ENCODE measurements around the gene SEC16A. TPM values are rescaled to one million over a fixed set of nuclear protein-coding genes. Genes with fewer than 3 reads are reported as not detected.

Gene SEC16A
- total and polyA plus RNA-seq, 3 experiments from 2014 or later = 42.9 to 78.0 (median 75.5) TPM

GRCh38 chr9:136460772-136461325, 22.0 kb downstream of the SEC16A start:
- ChIA-PET POLR2A (interaction anchor here (0.5 kb wide), 1 partner anchor 12 kb away, joined by 3 read pairs; no protein-coding TSS in a partner anchor), CTCF (interaction anchor here (0.8 kb wide), 1 partner anchor 11 kb away, joined by 3 read pairs; no protein-coding TSS in a partner anchor)
- Mint-ChIP-seq H3K36me3 (peaks cover 4 to 91% (median 14%) of the 10 kb centered on the region in 3 donors), H3K27ac (no peak overlapping the region), H3K9me3 (no peaks in the 10 kb centered on the region), H3K27me3 (no peaks in the 10 kb centered on the region), H3K4me1 (no peaks in the 10 kb centered on the region), H3K4me3 (no peak overlapping the region)
- no peak for DNase-seq
- Histone ChIP-seq H3K4me3 (ENCODE audit: low read length) (no peak overlapping the region), H3K27ac (ENCODE audit: low read depth, low read length) (no peak overlapping the region), H3K9me3 (ENCODE audit: low read length) (no peaks in the 10 kb centered on the region), H3K27me3 (ENCODE audit: insufficient read depth, low read length, poor library complexity, severe bottlenecking) (no peaks in the 10 kb centered on the region), H3K4me1 (ENCODE audit: insufficient read depth, low read length) (no peaks in the 10 kb centered on the region), H3K36me3 (ENCODE audit: insufficient read depth, low read length) (peaks cover 75% of the 10 kb centered on the region)

- no peaks in the 10 kb centered on the region for H3K9me3 ChIP-seq (ENCODE audit: low read length)
- no peaks in the 10 kb centered on the region for H3K27me3 Mint-ChIP-seq
- H3K4me3 Mint-ChIP-seq = no peak overlapping the region
- H3K4me1 Mint-ChIP-seq = no peaks in the 10 kb centered on the region
- H3K27ac ChIP-seq (ENCODE audit: low read depth, low read length) = no peak overlapping the region
- H3K36me3 Mint-ChIP-seq = peaks cover 4 to 88% (median 13%) of the 10 kb centered on the region in 3 donors
- H3K9me3 Mint-ChIP-seq = no peaks in the 10 kb centered on the region
- ChIA-PET CTCF (no interaction called here), POLR2A (no interaction called here)
- peak overlapping the region in 1 of 8 donors; percentile 54 for H3K27ac Mint-ChIP-seq
- peaks cover 77% of the 10 kb centered on the region for H3K36me3 ChIP-seq (ENCODE audit: insufficient read depth, low read length)
- DNase-seq = no peak
- H3K4me3 ChIP-seq (ENCODE audit: low read length) = no peak overlapping the region
- H3K27me3 ChIP-seq (ENCODE audit: insufficient read depth, low read length, poor library complexity, severe bottlenecking) = no peaks in the 10 kb centered on the region
- H3K4me1 ChIP-seq (ENCODE audit: insufficient read depth, low read length) = no peaks in the 10 kb centered on the region
Measured at GRCh38 chr9:136459425-136459824, 23.4 kb downstream of the SEC16A start.

GRCh38 chr9:136457326-136457725, 25.5 kb downstream of the SEC16A start:
- CTCF ChIA-PET = interaction anchor here (0.6 kb wide), 1 partner anchor 50 kb away, joined by 3 read pairs; no protein-coding TSS in a partner anchor
- Histone ChIP-seq H3K27ac (ENCODE audit: low read depth, low read length) (no peak overlapping the region), H3K4me1 (ENCODE audit: insufficient read depth, low read length) (no peaks in the 10 kb centered on the region), H3K4me3 (ENCODE audit: low read length) (no peak overlapping the region), H3K9me3 (ENCODE audit: low read length) (no peaks in the 10 kb centered on the region), H3K36me3 (ENCODE audit: insufficient read depth, low read length) (peaks cover 69% of the 10 kb centered on the region), H3K27me3 (ENCODE audit: insufficient read depth, low read length, poor library complexity, severe bottlenecking) (no peaks in the 10 kb centered on the region)
- POLR2A ChIA-PET = no interaction called here
- Mint-ChIP-seq H3K27ac (no peak overlapping the region), H3K9me3 (no peaks in the 10 kb centered on the region), H3K4me1 (peaks cover 0 to 1% (median 0%) of the 10 kb centered on the region in 3 donors), H3K4me3 (no peak overlapping the region), H3K36me3 (peaks cover 4 to 86% (median 16%) of the 10 kb centered on the region in 3 donors), H3K27me3 (no peaks in the 10 kb centered on the region)
- no peak for DNase-seq

- CTCF ChIA-PET = interaction anchor here (1.2 kb wide), 1 partner anchor 11 kb away, joined by 3 read pairs; no protein-coding TSS in a partner anchor
- H3K27ac Mint-ChIP-seq = peak overlapping the region in 1 of 8 donors; percentile 14
- H3K36me3 ChIP-seq (ENCODE audit: insufficient read depth, low read length) = peaks cover 71% of the 10 kb centered on the region
Measured at GRCh38 chr9:136456258-136456657, 26.6 kb downstream of the SEC16A start.

DNA sequence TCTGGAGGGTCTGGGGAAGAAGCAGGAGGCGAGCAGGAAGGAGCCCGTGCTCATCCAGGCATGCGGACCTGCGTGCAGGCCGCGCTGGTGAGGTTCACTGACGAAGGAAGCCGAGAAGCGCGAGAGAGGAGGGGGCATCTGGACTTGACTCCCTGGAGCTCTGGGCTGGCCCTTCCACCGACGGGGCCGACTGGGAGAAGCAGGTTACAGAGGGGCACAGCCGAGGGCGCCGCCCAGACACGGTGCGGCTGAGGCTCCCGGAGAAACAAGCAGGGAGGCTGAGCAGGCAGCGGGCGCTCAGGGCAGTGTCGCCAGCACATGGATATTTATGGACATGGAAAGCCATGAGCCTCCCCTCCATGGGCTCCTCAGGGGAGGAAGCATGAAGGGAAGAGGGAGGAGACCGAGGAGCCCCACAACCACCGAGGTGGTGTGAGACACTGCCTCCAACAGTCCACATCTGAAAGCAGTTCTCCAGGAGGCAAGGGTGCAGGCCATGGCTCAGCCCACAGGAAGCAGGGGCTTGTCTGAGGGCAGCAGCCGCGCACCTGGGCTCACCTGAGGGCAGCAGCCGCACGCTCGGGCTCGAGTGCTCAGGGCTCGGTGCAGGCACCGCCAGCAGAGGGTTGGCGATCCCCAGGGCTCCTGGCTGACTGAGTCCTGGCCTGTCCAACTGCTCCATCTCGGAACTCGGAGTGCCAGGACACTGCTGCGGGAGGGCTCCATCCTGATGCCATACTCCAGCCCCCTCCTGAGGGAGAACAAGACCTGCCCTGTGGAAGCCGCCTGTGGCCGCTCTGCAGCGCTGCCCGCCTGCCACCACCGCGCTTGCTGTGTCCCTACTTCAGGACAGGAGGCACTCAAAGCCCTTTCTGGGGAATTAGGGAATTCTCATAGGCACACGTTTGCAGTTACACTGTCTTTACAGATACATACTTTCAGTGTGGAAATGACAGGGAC, 27.5 kb downstream of the SEC16A start:
- Mint-ChIP-seq H3K27me3 (no peaks in the 10 kb centered on the region), H3K9me3 (no peaks in the 10 kb centered on the region), H3K27ac (peak overlapping the region in 1 of 8 donors; percentile 66), H3K4me3 (no peak overlapping the region), H3K36me3 (peaks cover 4 to 86% (median 13%) of the 10 kb centered on the region in 3 donors), H3K4me1 (peaks cover 0 to 1% (median 0%) of the 10 kb centered on the region in 3 donors)
- Histone ChIP-seq H3K4me3 (ENCODE audit: low read length) (no peak overlapping the region), H3K27me3 (ENCODE audit: insufficient read depth, low read length, poor library complexity, severe bottlenecking) (no peaks in the 10 kb centered on the region), H3K36me3 (ENCODE audit: insufficient read depth, low read length) (peaks cover 73% of the 10 kb centered on the region), H3K9me3 (ENCODE audit: low read length) (no peaks in the 10 kb centered on the region), H3K27ac (ENCODE audit: low read depth, low read length) (no peak overlapping the region), H3K4me1 (ENCODE audit: insufficient read depth, low read length) (no peaks in the 10 kb centered on the region)
- POLR2A ChIA-PET = no interaction called here
- CTCF ChIA-PET = interaction anchor here (1.2 kb wide), 1 partner anchor 10 kb away, joined by 3 read pairs; no protein-coding TSS in a partner anchor
- no peak for DNase-seq

More at GRCh38 chr9:136456258-136456657, 26.6 kb downstream of the SEC16A start:
- DNase-seq = no peak
- Mint-ChIP-seq H3K9me3 (no peaks in the 10 kb centered on the region), H3K36me3 (peaks cover 4 to 84% (median 12%) of the 10 kb centered on the region in 3 donors), H3K4me3 (peak overlapping the region in 1 of 7 donors; percentile 32), H3K27me3 (no peaks in the 10 kb centered on the region), H3K4me1 (peaks cover 0 to 1% (median 0%) of the 10 kb centered on the region in 3 donors)
- no peak overlapping the region for H3K27ac ChIP-seq (ENCODE audit: low read depth, low read length)
- no peak overlapping the region for H3K4me3 ChIP-seq (ENCODE audit: low read length)
- POLR2A ChIA-PET = no interaction called here
- no peaks in the 10 kb centered on the region for H3K4me1 ChIP-seq (ENCODE audit: insufficient read depth, low read length)
- H3K9me3 ChIP-seq (ENCODE audit: low read length) = no peaks in the 10 kb centered on the region
- H3K27me3 ChIP-seq (ENCODE audit: insufficient read depth, low read length, poor library complexity, severe bottlenecking) = no peaks in the 10 kb centered on the region

DNA sequence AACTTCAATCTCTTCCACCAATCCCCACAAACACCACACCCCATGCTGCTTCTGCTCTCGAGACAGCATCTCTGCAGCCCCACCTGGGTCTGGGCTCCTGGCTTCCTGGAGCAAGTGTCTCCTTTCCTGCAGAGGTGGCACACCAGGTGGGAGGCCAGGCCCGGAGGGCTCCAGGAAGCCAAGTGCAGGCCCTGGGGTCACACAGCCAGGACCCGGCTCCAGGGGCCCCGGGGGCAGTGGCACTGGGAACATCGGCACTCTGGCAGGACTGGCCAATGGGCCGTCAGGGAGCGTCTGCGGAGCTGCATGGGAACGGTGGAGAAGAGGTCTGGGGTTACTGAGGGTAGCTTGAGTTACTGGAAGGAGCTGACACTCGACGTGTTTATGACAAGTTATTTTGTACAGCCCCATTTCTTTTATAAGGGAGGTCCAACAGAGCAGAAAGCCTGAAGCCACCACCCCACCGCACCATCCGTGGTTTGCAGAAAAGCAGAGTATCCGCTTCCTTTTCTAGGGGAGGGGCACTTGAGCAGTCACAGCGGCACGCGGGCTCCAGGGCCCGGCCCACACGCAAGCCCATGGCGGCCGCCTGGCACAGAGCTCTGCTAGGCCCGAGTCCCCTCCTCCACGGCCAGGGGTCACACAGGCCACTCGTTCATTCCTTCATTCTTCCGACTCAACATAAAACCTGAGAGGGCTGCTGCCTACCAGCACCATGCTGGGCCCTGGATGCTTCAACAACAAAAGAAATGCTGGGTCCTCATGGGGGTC, 28.6 kb downstream of the SEC16A start:
- H3K9me3 ChIP-seq (ENCODE audit: low read length) = no peaks in the 10 kb centered on the region
- H3K4me3 Mint-ChIP-seq = no peak overlapping the region
- peaks cover 78% of the 10 kb centered on the region for H3K36me3 ChIP-seq (ENCODE audit: insufficient read depth, low read length)
- no peak overlapping the region for H3K4me3 ChIP-seq (ENCODE audit: low read length)
- H3K27ac ChIP-seq (ENCODE audit: low read depth, low read length) = no peak overlapping the region
- peaks cover 4 to 87% (median 14%) of the 10 kb centered on the region in 3 donors for H3K36me3 Mint-ChIP-seq
- no peaks in the 10 kb centered on the region for H3K27me3 ChIP-seq (ENCODE audit: insufficient read depth, low read length, poor library complexity, severe bottlenecking)
- ChIA-PET POLR2A (no interaction called here), CTCF (no interaction called here)
- H3K4me1 Mint-ChIP-seq = peaks cover 0 to 1% (median 0%) of the 10 kb centered on the region in 3 donors
- H3K4me1 ChIP-seq (ENCODE audit: insufficient read depth, low read length) = no peaks in the 10 kb centered on the region
- H3K27ac Mint-ChIP-seq = peak overlapping the region in 2 of 8 donors; percentile 54 to 63
- DNase-seq = no peak
- no peaks in the 10 kb centered on the region for H3K27me3 Mint-ChIP-seq
- H3K9me3 Mint-ChIP-seq = no peaks in the 10 kb centered on the region

DNA sequence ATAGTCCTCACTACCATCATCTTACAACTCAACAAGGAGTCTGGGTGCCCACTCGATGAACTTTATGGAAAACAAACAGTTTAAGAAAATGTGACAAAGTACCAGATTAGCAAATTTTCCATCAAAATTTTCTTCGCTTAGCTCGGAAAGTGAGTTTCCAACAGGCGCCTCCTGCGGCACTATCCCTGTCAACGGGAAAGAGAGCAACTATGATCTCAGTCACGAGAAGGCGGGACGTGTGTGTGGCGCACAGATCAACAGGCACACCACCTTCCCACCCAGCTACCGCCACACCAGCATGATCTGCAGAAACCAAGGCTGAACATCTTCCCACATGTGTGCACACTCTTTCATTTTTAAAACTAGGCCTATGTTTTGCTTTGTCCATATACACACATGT, 29.5 kb downstream of the SEC16A start:
- no peaks in the 10 kb centered on the region for H3K9me3 ChIP-seq (ENCODE audit: low read length)
- no peak overlapping the region for H3K4me3 Mint-ChIP-seq
- H3K27me3 ChIP-seq (ENCODE audit: insufficient read depth, low read length, poor library complexity, severe bottlenecking) = no peaks in the 10 kb centered on the region
- H3K4me1 Mint-ChIP-seq = peaks cover 0 to 1% (median 0%) of the 10 kb centered on the region in 3 donors
- peak overlapping the region in 3 of 8 donors; percentile 2 to 71 (median 13) for H3K27ac Mint-ChIP-seq
- peaks cover 80% of the 10 kb centered on the region for H3K36me3 ChIP-seq (ENCODE audit: insufficient read depth, low read length)
- CTCF ChIA-PET = no interaction called here
- peaks cover 0 to 87% (median 15%) of the 10 kb centered on the region in 3 donors for H3K36me3 Mint-ChIP-seq
- H3K4me1 ChIP-seq (ENCODE audit: insufficient read depth, low read length) = no peaks in the 10 kb centered on the region
- no peak overlapping the region for H3K27ac ChIP-seq (ENCODE audit: low read depth, low read length)
- POLR2A ChIA-PET = interaction anchor here (0.7 kb wide), 1 partner anchor 9 kb away, joined by 6 read pairs; no protein-coding TSS in a partner anchor
- DNase-seq = no peak
- no peaks in the 10 kb centered on the region for H3K27me3 Mint-ChIP-seq
- no peaks in the 10 kb centered on the region for H3K9me3 Mint-ChIP-seq
- no peak overlapping the region for H3K4me3 ChIP-seq (ENCODE audit: low read length)

Data from CD8-positive, alpha-beta memory T cell (primary cell).